Activated CD4-positive, CD25-positive, alpha-beta regulatory T cell treated with anti-CD3 and anti-CD28 coated beads, Interleukin-2, amount 50 U/mL, for 16 hours (primary cell): ENCODE results near the gene SEL1L.
"Not testable (repeated sequence)": the region's sequence is repeated elsewhere in the genome, so short reads cannot be mapped to it uniquely, and the experiment has no call there.

Experiments used
- DNase-seq: peaks from one replicate; pipeline ENCODE4 v3.0.0-alpha.2; 2020; ENCODE audit warnings: low read depth, low spot score

The SEL1L gene

DNA sequence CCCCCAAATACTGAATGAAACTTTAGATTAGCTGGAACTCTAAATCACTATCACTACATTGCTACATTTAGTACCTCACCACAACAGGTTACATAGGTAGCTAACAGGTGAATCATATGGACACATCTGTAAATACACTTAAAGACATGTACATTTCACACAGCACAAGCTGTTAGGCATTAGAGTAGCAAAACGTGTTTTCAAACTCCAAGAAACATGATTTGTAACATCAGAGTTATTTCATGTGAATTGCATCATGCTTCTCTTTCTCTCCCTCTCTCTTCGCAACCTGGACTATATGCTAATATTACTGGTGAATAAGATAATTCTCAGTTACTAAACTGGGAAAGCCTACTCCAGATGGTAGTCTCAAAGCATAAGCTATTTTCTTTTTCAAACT is 4.3 kb downstream of the SEL1L start:
- no peak for DNase-seq

DNA sequence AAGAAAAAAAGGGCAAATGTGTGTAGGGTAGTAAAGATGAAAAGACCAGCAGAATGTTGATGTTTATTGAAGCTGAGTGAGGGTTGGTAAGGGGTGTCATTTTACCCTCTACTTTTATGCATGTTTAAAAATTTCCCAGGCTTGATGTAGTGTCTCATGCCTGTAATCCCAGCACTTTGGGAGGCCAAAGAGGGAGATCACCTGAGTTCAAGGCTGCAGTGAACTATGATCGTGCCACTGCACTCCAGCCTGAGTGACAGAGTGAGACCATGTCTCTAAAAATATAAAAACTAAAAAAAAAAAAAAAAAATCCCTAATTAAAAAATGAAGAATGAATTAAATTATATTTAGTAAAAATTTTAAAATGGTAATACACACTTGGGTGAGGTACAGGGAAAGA is 8.5 kb downstream of the SEL1L start:
- DNase-seq, result no peak

GRCh38 chr14:81523616-81524015 is 10.0 kb downstream of the SEL1L start:
- no peak for DNase-seq

DNA sequence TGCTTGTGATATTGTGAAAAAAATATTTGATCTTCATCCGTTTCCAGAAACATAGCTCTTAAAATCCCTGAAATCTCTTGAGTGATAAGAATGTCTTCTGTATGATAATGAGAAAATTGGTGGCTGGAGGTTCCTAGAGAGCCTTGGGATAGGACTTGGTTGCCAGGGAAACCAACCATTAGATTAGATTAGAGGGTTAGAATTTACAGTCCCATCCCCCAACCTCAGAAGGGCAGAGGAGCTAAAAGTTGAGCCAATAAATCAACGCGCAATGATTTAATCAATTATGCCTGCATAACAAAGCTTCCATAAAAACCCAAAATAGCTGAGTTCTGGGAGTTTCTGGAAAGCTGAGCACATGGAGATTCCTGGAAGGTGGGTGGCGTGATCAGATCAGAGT is 10.6 kb downstream of the SEL1L start:
- DNase-seq, result no peak

- DNase-seq, result no peak
Observed at GRCh38 chr14:81521356-81521755, 12.3 kb downstream of the SEL1L start.

DNA sequence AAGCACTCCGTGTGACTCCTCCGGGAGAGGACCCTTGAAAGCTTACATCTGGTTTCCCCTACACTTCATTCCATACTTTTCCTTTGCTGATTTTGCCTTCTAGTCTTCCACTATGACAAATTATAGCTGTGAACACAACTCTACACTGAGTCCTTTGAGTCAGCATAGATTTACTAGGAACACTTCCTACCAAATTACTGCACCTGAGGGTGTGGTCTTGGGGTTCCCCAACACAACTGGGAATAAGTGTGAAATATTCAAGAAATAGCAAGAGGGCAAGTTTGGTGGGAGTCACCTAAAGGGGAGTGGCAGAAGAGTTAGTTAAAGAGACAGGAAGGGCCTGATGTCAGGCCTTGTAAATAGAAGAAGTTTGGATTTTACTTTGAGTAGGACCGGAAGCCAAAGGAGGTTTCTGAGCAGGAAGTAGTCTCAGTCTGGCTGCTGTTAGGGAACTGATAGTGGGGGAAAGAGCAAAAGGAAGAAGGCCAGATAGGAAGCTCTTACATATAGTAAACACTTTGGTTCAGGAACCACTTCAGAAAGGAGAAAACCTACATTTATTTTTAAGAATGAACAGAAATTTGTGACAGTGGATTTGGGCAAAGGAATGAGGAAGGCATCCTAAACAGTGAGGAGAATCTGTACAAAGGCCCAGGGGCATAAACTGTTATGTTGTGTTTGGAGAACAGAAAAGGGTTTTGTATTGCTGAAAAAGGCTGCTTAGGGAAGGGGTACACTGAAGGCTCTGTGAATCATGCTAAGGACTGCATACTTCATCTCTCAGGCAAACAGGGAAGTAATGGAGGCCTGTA is 14.2 kb downstream of the SEL1L start:
- DNase-seq, result no peak

DNA sequence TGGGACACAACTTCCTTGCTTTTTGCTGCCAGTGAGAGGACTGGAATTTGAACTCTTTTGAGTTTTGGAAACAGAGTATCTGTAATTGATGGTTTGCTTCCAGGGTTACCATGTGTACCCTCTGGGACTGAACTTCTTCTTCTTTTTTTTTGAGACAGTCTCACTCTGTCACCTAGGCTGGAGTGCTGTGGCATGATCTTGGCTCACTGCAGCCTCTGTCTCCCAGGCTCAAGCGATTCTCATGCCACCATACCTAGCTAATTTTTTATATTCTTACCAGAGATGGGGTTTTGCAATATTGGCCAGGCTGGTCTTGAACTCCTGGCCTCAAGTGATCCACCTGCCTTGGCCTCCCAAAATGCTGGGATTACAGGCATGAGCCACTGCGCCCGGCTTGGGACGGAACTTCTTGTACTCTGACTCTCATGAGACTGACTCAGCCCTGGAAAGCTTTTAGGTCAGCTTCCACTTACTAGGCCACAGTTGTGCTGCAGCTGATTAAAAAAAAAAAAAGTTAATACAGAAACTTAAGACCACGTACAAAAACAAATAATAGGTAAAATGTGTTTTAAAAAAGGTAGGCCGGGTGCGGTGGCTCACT is 15.8 kb downstream of the SEL1L start:
- no peak for DNase-seq

GRCh38 chr14:81516986-81517797 is 16.5 kb downstream of the SEL1L start:
- no peak for DNase-seq

GRCh38 chr14:81515927-81516326 is 17.7 kb downstream of the SEL1L start:
- DNase-seq, result not testable (repeated sequence)

DNA sequence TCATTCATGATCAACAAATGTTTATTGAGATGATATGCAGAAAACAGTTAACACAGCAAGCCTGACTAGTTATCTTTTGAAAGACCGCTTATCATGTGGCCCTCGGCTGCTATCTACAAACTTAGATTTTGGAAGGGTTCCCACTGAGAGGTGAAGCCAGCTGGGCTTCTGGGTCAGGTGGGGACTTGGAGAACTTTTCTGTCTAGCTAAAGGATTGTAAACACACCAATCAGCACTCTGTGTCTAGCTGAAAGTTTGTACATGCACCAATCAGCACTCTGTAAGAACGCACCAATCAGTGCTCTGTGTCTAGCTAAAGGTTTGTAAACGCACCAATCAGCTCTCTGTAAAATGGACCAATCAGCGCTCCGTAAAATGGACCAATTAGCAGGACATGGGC is 20.8 kb downstream of the SEL1L start:
- DNase-seq, result not testable (repeated sequence)

- DNase-seq, result no peak
Observed at GRCh38 chr14:81511111-81511904, 22.3 kb downstream of the SEL1L start.

DNA sequence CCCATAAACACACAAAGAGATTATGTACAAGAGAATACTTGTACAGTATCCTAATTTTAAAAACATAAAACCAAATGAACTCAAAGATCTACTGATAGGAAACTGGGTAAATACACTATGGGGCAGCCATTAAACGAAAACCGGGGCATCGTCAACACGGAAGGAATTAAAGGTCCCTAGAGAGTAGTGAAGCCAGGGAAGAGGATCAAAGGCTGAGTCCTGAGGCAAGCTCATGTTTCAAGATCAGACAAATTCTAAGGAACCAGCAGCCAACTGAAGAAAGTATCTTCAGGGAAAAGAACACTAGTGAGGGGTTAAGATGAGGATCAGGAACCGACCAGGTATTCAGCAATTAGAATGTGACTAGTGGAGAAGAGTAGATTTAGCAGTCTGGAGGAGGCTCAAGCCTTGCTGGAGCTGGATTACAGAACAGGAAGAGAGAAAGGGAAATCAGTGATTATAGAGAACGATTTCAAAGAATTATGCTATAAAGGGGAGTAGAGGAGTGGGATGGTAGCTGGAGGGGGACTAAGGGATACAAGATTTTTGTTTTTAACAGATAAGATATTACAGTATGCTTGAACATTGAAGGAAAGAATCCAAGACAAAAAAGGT is 23.7 kb downstream of the SEL1L start:
- DNase-seq, result no peak

DNA sequence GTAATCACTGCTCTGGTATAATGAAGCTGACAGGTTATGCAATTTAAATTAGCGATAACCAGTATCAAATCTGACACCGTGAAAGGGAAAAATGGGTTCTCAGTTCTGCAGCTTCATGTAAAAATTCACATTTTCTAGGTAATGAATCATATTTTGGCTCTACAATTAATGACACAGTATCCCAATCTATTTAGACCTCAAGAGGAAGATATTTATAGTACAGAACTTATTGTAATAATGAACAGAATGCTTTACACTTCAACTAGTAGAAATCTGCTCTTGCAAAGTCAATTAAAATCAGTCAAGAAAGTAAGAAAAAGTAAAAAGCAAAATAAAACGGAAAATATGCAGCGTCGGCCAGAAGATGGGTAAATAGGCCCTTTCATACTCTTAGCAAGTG is 24.3 kb downstream of the SEL1L start:
- no peak for DNase-seq

GRCh38 chr14:81506487-81506886 is 27.2 kb downstream of the SEL1L start:
- no peak for DNase-seq

DNA sequence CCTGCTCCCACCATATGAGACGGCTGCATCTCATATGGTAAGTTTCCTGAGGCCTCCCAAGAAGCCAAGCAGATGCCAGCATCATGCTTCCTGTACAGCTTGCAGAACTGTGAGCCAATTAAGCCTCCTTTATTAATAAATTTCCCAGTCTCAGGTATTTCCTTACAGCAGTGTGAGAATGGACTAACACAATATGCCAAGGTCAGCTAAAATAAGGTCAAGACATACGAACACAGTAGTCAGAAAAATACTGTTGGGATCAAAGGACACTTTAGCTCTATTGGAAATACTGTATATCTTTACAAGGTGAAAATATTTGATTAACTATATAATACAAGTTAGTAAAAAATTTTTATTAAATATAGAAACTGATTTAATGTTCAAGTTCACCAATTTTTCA is 28.8 kb downstream of the SEL1L start:
- no peak for DNase-seq

GRCh38 chr14:81485781-81486180 is 47.9 kb downstream of the SEL1L start:
- DNase-seq, result no peak

- no peak for DNase-seq
Observed at GRCh38 chr14:81485372-81485771, 48.3 kb downstream of the SEL1L start.

GRCh38 chr14:81484120-81484519 is 49.5 kb downstream of the SEL1L start:
- no peak for DNase-seq

GRCh38 chr14:81480741-81481140 is 52.9 kb downstream of the SEL1L start:
- no peak for DNase-seq

DNA sequence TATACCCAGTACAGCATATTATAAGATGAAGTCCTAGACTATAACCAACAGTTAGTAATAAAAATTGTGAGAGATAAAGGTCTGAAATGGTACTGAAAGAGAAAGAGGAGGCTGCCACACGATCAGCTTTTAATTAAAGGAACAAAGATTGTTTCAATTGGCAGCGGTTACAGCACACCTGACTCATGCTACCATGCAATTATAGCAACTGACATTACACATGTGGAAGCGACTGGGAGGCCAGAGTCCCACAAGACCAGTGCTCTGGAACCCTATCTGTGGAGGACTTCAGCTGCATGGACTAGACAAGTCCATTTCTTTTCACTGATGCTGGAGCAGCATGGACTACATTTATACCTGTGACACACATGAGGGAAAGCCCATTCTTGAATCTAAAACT is 55.2 kb downstream of the SEL1L start:
- no peak for DNase-seq

- DNase-seq, result no peak
Observed at GRCh38 chr14:81476816-81477215, 56.8 kb downstream of the SEL1L start.
